H9 (cell line): ENCODE data around the gene SLC4A3. TPM values are rescaled to one million over a fixed set of nuclear protein-coding genes. Genes with fewer than 3 reads are reported as not detected.

Experiments used
- DNase-seq: peaks from one replicate; pipeline ENCODE4 v3.0.0-alpha.2; 2017
- H2AFZ ChIP-seq: one replicate; pipeline ENCODE4 v1.6.1; 2013; ENCODE audit warnings: mild to moderate bottlenecking, low read length, control low read depth, moderate library complexity
- H2AK5ac ChIP-seq: 2 replicates; pipeline ENCODE4 v1.6.1; 2013; ENCODE audit warnings: low read length, control low read depth, mixed read lengths; ENCODE audit not compliant: insufficient read length
- H2BK120ac ChIP-seq: one replicate; pipeline ENCODE4 v1.6.1; 2013; ENCODE audit warnings: low read depth, mild to moderate bottlenecking, low read length, control low read depth, inconsistent platforms; ENCODE audit not compliant: poor library complexity, severe bottlenecking
- H2BK12ac ChIP-seq: 2 replicates; pipeline ENCODE4 v1.6.1; 2013; ENCODE audit warnings: low read length, control low read depth, mixed read lengths, low read depth; ENCODE audit not compliant: insufficient read length
- H2BK15ac ChIP-seq: 2 replicates; pipeline ENCODE4 v1.6.1; 2013; ENCODE audit warnings: low read depth, low read length, control low read depth
- H2BK20ac ChIP-seq: one replicate; pipeline ENCODE4 v1.6.1; 2013; ENCODE audit warnings: low read depth, mild to moderate bottlenecking, low read length, control low read depth, inconsistent platforms; ENCODE audit not compliant: poor library complexity, severe bottlenecking
- H2BK5ac ChIP-seq: 2 replicates; pipeline ENCODE4 v1.6.1; 2013; ENCODE audit warnings: low read length, control low read depth, mixed read lengths; ENCODE audit not compliant: insufficient read length
- H3K14ac ChIP-seq: 2 replicates; pipeline ENCODE4 v1.6.1; 2013; ENCODE audit warnings: low read length, control low read depth; ENCODE audit not compliant: insufficient read depth
- H3K18ac ChIP-seq: 2 replicates; pipeline ENCODE4 v1.6.1; 2013; ENCODE audit warnings: low read depth, mild to moderate bottlenecking, mixed read lengths, low read length, control low read depth; ENCODE audit not compliant: insufficient read length
- H3K23ac ChIP-seq: 2 replicates; pipeline ENCODE4 v1.6.1; 2013; ENCODE audit warnings: low read length, control low read depth, mixed read lengths, low read depth; ENCODE audit not compliant: insufficient read length
- H3K23me2 ChIP-seq: 2 replicates; pipeline ENCODE4 v1.6.1; 2013; ENCODE audit warnings: low read depth, mild to moderate bottlenecking, mixed read lengths, low read length, control low read depth; ENCODE audit not compliant: insufficient read length, poor library complexity, severe bottlenecking
- H3K27ac ChIP-seq: 2 replicates; pipeline ENCODE4 v1.5.1; 2013; ENCODE audit warnings: low read length, control low read depth, mixed read lengths, low read depth; ENCODE audit not compliant: insufficient read length
- H3K27me3 ChIP-seq: 2 replicates; pipeline ENCODE4 v1.6.1; 2013; ENCODE audit warnings: low read length, control low read depth, inconsistent platforms; ENCODE audit not compliant: insufficient read depth
- H3K4ac ChIP-seq: 2 replicates; pipeline ENCODE4 v1.6.1; 2013; ENCODE audit warnings: low read depth, mild to moderate bottlenecking, control low read depth, inconsistent platforms, low read length, moderate library complexity
- H3K4me1 ChIP-seq: 2 replicates; pipeline ENCODE4 v1.6.1; 2013; ENCODE audit warnings: low read length, control low read depth, inconsistent platforms; ENCODE audit not compliant: insufficient read depth
- H3K4me2 ChIP-seq: 2 replicates; pipeline ENCODE4 v1.6.1; 2013; ENCODE audit warnings: low read length, control low read depth, mixed read lengths; ENCODE audit not compliant: insufficient read length, insufficient read depth
- H3K56ac ChIP-seq: 2 replicates; pipeline ENCODE4 v1.6.1; 2013; ENCODE audit warnings: low read depth, mild to moderate bottlenecking, mixed read lengths, low read length, control low read depth; ENCODE audit not compliant: insufficient read length
- H3K79me1 ChIP-seq: 2 replicates; pipeline ENCODE4 v1.6.1; 2013; ENCODE audit warnings: low read depth, mild to moderate bottlenecking, moderate library complexity, low read length, control low read depth, inconsistent platforms; ENCODE audit not compliant: insufficient read depth, poor library complexity, severe bottlenecking
- H3K79me2 ChIP-seq: 2 replicates; pipeline ENCODE4 v1.6.1; 2013; ENCODE audit warnings: low read length, control low read depth, inconsistent platforms; ENCODE audit not compliant: insufficient read depth
- H3K9ac ChIP-seq: 2 replicates; pipeline ENCODE4 v1.6.1; 2013; ENCODE audit warnings: low read length, control low read depth, mixed read lengths; ENCODE audit not compliant: insufficient read length; ENCODE audit errors: extremely low read depth
- H3K9me3 ChIP-seq: one replicate; pipeline ENCODE4 v1.6.1; 2013; ENCODE audit warnings: low read depth, low read length, inconsistent platforms; ENCODE audit not compliant: control insufficient read depth
- H3T11ph ChIP-seq: one replicate; pipeline ENCODE4 v1.6.1; 2013; ENCODE audit warnings: mild to moderate bottlenecking, low read length, control low read depth, inconsistent platforms
- H4K20me1 ChIP-seq: one replicate; pipeline ENCODE4 v1.6.1; 2013; ENCODE audit not compliant: control insufficient read depth, insufficient read length, insufficient read depth
- H4K5ac ChIP-seq: 2 replicates; pipeline ENCODE4 v1.6.1; 2013; ENCODE audit warnings: low read depth, mild to moderate bottlenecking, mixed read lengths, low read length, control low read depth; ENCODE audit not compliant: insufficient read length
- H4K8ac ChIP-seq: replicated peaks from 2 replicates; pipeline ENCODE4 v1.6.1; 2013; ENCODE audit warnings: low read length, control low read depth, mixed read lengths, low read depth; ENCODE audit not compliant: insufficient read length
- H4K91ac ChIP-seq: 2 replicates; pipeline ENCODE4 v1.6.1; 2013; ENCODE audit warnings: low read depth, mild to moderate bottlenecking, moderate library complexity, mixed read lengths, low read length, control low read depth; ENCODE audit not compliant: insufficient read length
- H3K27ac Mint-ChIP-seq, 3 experiments: 2 replicates in 2 of 3; 3 replicates in 1 of 3; pipeline ENCODE4 v1.8.0; 2020 to 2021; ENCODE audit warnings: mixed read lengths in 3 of 3, mild to moderate bottlenecking in 1 of 3, moderate library complexity in 1 of 3
- H3K27me3 Mint-ChIP-seq: 2 replicates; pipeline ENCODE4 v1.8.0; 2021; ENCODE audit warnings: low read depth, mild to moderate bottlenecking, moderate library complexity, mixed read lengths
- H3K36me3 Mint-ChIP-seq, 3 experiments: 2 replicates in 2 of 3; 3 replicates in 1 of 3; pipeline ENCODE4 v1.8.0; 2020 to 2021; ENCODE audit warnings: low read depth in 3 of 3, mixed read lengths in 3 of 3; ENCODE audit not compliant: insufficient read depth in 1 of 3
- H3K4me1 Mint-ChIP-seq, 2 experiments: 2 replicates each; pipeline ENCODE4 v1.8.0; 2020; ENCODE audit warnings: mixed read lengths in 2 of 2
- H3K4me3 Mint-ChIP-seq, 2 experiments: 2 replicates in 1 of 2; 3 replicates in 1 of 2; pipeline ENCODE4 v1.8.0; 2020 to 2021; ENCODE audit warnings: mild to moderate bottlenecking in 2 of 2, mixed read lengths in 2 of 2, moderate library complexity in 1 of 2
- H3K9me3 Mint-ChIP-seq, 2 experiments: 2 replicates in 1 of 2; 3 replicates in 1 of 2; pipeline ENCODE4 v1.8.0; 2020; ENCODE audit warnings: mild to moderate bottlenecking in 2 of 2, mixed read lengths in 2 of 2, moderate library complexity in 1 of 2
- WGBS: extraction: QIAGEN DNeasy Blood & Tissue Kit; methylation state at CpG from one replicate; pipeline ENCODE4 v1.1.7; 2013; ENCODE audit warnings: missing lambda C conversion rate, low lambda C conversion rate, mixed read lengths; ENCODE audit not compliant: insufficient read length; ENCODE audit errors: extremely low coverage; 5-methylcytosine and 5-hydroxymethylcytosine counted together
- total RNA-seq: library from RNA; stranded (reverse); gene quantifications from 2 replicates; pipeline ENCODE4 v1.2.1, GENCODE V29; 2021
- TF ChIP-seq, protein P1 (sequence below): fragments of 200-600 bp; sonication (generic); conservative IDR thresholded peaks from 3 replicates; pipeline ENCODE4 v1.8.0; 2021; ENCODE audit warnings: antibody characterized with exemption, mild to moderate bottlenecking

SLC4A3 gene
- total RNA-seq, 1 experiment from 2014 or later, result 11.1 TPM

DNA sequence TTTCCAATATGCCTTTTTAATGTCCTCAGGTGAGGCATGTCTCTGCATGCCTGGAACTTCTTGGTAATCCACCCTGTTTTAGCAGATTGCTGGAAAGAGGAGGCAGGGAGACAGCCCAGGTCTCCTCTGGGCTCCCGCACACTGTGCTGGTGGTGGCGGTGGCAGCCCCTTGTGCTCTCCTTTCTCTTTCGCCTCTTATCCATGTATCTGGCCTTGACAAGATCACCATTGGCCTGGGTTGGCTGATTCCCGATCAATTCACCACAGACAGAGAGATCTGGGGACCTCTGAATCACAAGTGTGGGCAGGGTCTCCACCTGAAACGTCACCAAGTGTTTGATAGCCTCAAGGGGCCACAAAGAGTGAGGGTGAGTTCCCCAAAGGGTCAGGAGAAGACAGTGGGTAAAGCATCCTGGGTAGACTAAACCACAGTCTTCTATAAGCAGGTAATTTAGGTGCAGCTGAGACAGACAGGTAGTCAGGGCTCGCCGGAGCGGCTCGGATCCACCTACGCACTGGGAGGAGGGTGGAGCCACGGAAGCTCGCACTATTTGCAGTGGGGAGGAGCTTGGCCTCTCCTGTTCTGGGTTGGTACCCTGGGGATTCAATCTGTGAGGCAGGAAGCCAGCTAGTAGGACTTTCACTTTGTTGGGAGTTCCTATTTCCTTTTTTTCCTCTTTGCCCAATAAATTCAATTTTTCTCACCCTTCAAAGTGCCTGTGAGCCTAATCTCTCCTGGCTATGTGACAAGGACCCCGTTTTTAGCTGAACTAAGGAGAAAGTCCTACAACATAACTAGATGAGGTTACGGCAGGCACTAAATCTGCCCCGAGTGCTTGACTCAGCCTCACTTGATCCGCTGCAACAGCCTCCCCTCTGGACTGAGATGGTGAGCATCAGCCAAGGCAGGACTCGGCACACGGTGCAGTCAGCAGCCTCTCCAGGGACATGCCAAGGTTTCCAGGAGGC is 57.6 kb downstream of the SLC4A3 start:
- no CpG with 5 or more reads among the region's 18 CpGs for WGBS
- no peaks in the 10 kb centered on the region for H3K79me2 ChIP-seq
- peak overlapping the region; percentile 56 for H2BK5ac ChIP-seq
- H3K27ac ChIP-seq, result peak overlapping the region; percentile 14
- peak overlapping the region; percentile 27 for H3K4me2 ChIP-seq
- peak overlapping the region; percentile 85 for H3K14ac ChIP-seq
- no peak overlapping the region for H3K56ac ChIP-seq
- no peaks in the 10 kb centered on the region for H3K27me3 ChIP-seq
- H3K79me1 ChIP-seq, result no peaks in the 10 kb centered on the region
- no peaks in the 10 kb centered on the region for H3K9me3 ChIP-seq
- no peak overlapping the region for H3K9ac ChIP-seq
- no peak overlapping the region for H4K91ac ChIP-seq
- H3K4ac ChIP-seq, result no peak overlapping the region; the same call in 1 of the 2 replicates
- H3T11ph ChIP-seq, result no peak overlapping the region
- no peak overlapping the region for H2BK120ac ChIP-seq
- peaks cover 12% of the 10 kb centered on the region; the same call in 1 of the 2 replicates for H3K4me1 ChIP-seq
- H2BK20ac ChIP-seq, result no peak overlapping the region
- peak; percentile 94 for DNase-seq
- H4K20me1 ChIP-seq, result no peaks in the 10 kb centered on the region
- peak overlapping the region; percentile 58 for H2AK5ac ChIP-seq
- H3K23ac ChIP-seq, result no peak overlapping the region
- TF ChIP-seq, protein P1, sequence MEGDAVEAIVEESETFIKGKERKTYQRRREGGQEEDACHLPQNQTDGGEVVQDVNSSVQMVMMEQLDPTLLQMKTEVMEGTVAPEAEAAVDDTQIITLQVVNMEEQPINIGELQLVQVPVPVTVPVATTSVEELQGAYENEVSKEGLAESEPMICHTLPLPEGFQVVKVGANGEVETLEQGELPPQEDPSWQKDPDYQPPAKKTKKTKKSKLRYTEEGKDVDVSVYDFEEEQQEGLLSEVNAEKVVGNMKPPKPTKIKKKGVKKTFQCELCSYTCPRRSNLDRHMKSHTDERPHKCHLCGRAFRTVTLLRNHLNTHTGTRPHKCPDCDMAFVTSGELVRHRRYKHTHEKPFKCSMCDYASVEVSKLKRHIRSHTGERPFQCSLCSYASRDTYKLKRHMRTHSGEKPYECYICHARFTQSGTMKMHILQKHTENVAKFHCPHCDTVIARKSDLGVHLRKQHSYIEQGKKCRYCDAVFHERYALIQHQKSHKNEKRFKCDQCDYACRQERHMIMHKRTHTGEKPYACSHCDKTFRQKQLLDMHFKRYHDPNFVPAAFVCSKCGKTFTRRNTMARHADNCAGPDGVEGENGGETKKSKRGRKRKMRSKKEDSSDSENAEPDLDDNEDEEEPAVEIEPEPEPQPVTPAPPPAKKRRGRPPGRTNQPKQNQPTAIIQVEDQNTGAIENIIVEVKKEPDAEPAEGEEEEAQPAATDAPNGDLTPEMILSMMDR, result no peak
- peak overlapping the region; percentile 53 to 71 for H3K4me3 Mint-ChIP-seq
- H2BK12ac ChIP-seq, result peak overlapping the region; percentile 96
- H3K9me3 Mint-ChIP-seq, result peaks cover 12 to 20% of the 10 kb centered on the region in 2 experiments
- no peak overlapping the region for H4K8ac ChIP-seq
- H4K5ac ChIP-seq, result peak overlapping the region; percentile 30
- H3K18ac ChIP-seq, result peak overlapping the region; percentile 85
- peaks cover 2 to 24% (median 15%) of the 10 kb centered on the region in 3 experiments; a peak in 6 of 7 replicates for H3K36me3 Mint-ChIP-seq
- peaks cover 47 to 48% of the 10 kb centered on the region in 2 experiments for H3K4me1 Mint-ChIP-seq
- peak overlapping the region; percentile 63 to 99 (median 99); a peak in 6 of 7 replicates for H3K27ac Mint-ChIP-seq
- peaks cover 5% of the 10 kb centered on the region for H3K27me3 Mint-ChIP-seq
- H2BK15ac ChIP-seq, result no peak overlapping the region
- H3K23me2 ChIP-seq, result no peaks in the 10 kb centered on the region
- H2AFZ ChIP-seq, result no peak overlapping the region
